WTC11 (cell line): Measurements from ENCODE around the gene GPR85. TPM values are rescaled to one million over a fixed set of nuclear protein-coding genes. Genes with fewer than 3 reads are reported as not detected.

ENCODE experiments used
- ATAC-seq: fragments of 200-7000 bp; cut with Tn5 transposase; 2 replicates; pipeline ENCODE4 v1.10.0; 2021; ENCODE audit warnings: mild to moderate bottlenecking, moderate library complexity
- CTCF ChIA-PET: fragments of 300-600 bp; sonication (Branson Sonifier 250); formaldehyde crosslinking; loops from one replicate; lab custom pipeline; 2021; ENCODE audit warnings: antibody characterized with exemption; lab: Charles Lee
- POLR2A ChIA-PET: fragments of 350-600 bp; sonication (Branson Sonifier 250); formaldehyde crosslinking; loops from one replicate; lab custom pipeline; 2021; ENCODE audit warnings: antibody characterized with exemption; lab: Charles Lee
- DNase-seq: peaks from one replicate; pipeline ENCODE4 v3.0.0; 2021; ENCODE audit warnings: low spot score
- H3K27ac Mint-ChIP-seq: 2 replicates; pipeline ENCODE4 v1.8.0; 2021; ENCODE audit warnings: mixed read lengths
- H3K27me3 Mint-ChIP-seq: 2 replicates; pipeline ENCODE4 v1.8.0; 2021; ENCODE audit warnings: low read depth, mild to moderate bottlenecking, moderate library complexity, mixed read lengths
- H3K36me3 Mint-ChIP-seq: 2 replicates; pipeline ENCODE4 v1.8.0; 2021; ENCODE audit warnings: mixed read lengths
- H3K4me1 Mint-ChIP-seq: 2 replicates; pipeline ENCODE4 v1.8.0; 2022; ENCODE audit warnings: mixed read lengths
- H3K4me3 Mint-ChIP-seq: 2 replicates; pipeline ENCODE4 v1.8.0; 2021; ENCODE audit warnings: mild to moderate bottlenecking, moderate library complexity, mixed read lengths
- H3K9me3 Mint-ChIP-seq: 2 replicates; pipeline ENCODE4 v1.8.0; 2021; ENCODE audit warnings: mixed read lengths
- CBFB ChIP-seq: sonication (generic); formaldehyde crosslinking; IDR thresholded peaks from 2 replicates; pipeline ENCODE4 v1.8.1; 2022; ENCODE audit warnings: mild to moderate bottlenecking, low read depth, missing genetic modification reagents
- GRHL2 ChIP-seq: fragments of 250-450 bp; sonication (Bioruptor Pico); IDR thresholded peaks from 2 replicates; pipeline ENCODE4 v1.8.0; 2022; ENCODE audit warnings: mild to moderate bottlenecking, moderate library complexity; ENCODE audit not compliant: insufficient replicate concordance, severe bottlenecking
- IRF2 ChIP-seq: sonication (generic); formaldehyde crosslinking; IDR thresholded peaks from 2 replicates; pipeline ENCODE4 v1.8.0; 2022; ENCODE audit warnings: low read depth, missing genetic modification reagents, borderline replicate concordance
- JAZF1 ChIP-seq: fragments of 250-450 bp; sonication (Bioruptor Pico); IDR thresholded peaks from 2 replicates; pipeline ENCODE4 v1.9.0; 2021; ENCODE audit warnings: moderate library complexity, mild to moderate bottlenecking, inconsistent platforms
- NR2C2 ChIP-seq: sonication (generic); formaldehyde crosslinking; IDR thresholded peaks from 2 replicates; pipeline ENCODE4 v1.8.0; 2022; ENCODE audit warnings: mild to moderate bottlenecking, missing genetic modification reagents
- OVOL2 ChIP-seq: fragments of 250-450 bp; sonication (Bioruptor Pico); IDR thresholded peaks from 2 replicates; pipeline ENCODE4 v1.9.0; 2021; ENCODE audit warnings: mild to moderate bottlenecking, borderline replicate concordance
- RORB ChIP-seq: fragments of 250-450 bp; sonication (Bioruptor Pico); IDR thresholded peaks from 2 replicates; pipeline ENCODE4 v1.9.0; 2021; ENCODE audit warnings: mild to moderate bottlenecking
- SMAD3 ChIP-seq: sonication (generic); formaldehyde crosslinking; IDR thresholded peaks from 2 replicates; pipeline ENCODE4 v1.8.0; 2022; ENCODE audit warnings: missing genetic modification reagents, mild to moderate bottlenecking, borderline replicate concordance
- SP1 ChIP-seq: sonication (generic); formaldehyde crosslinking; conservative IDR thresholded peaks from 2 replicates; pipeline ENCODE4 v1.8.1; 2022; ENCODE audit warnings: missing genetic modification reagents
- ZNF121 ChIP-seq: sonication (generic); formaldehyde crosslinking; IDR thresholded peaks from 2 replicates; pipeline ENCODE4 v1.8.0; 2023; ENCODE audit warnings: missing genetic modification reagents
- ZNF317 ChIP-seq: sonication (generic); formaldehyde crosslinking; IDR thresholded peaks from 2 replicates; pipeline ENCODE4 v1.8.1; 2023; ENCODE audit warnings: low read depth, mild to moderate bottlenecking, moderate library complexity, missing genetic modification reagents, borderline replicate concordance
- total RNA-seq: library from RNA; stranded (reverse); gene quantifications from 3 replicates; pipeline ENCODE4 v1.2.3, GENCODE V29; 2021
- TF ChIP-seq, protein P1 (sequence below): sonication (generic); formaldehyde crosslinking; IDR thresholded peaks from 2 replicates; pipeline ENCODE4 v1.8.1; 2023; ENCODE audit warnings: mild to moderate bottlenecking, missing genetic modification reagents, moderate library complexity
- TF ChIP-seq, protein P2 (sequence below): sonication (generic); formaldehyde crosslinking; IDR thresholded peaks from 2 replicates; pipeline ENCODE4 v1.8.0; 2022; ENCODE audit warnings: mild to moderate bottlenecking, missing genetic modification reagents
- TF ChIP-seq, protein P3 (sequence below): sonication (generic); formaldehyde crosslinking; IDR thresholded peaks from 2 replicates; pipeline ENCODE4 v1.8.1; 2023; ENCODE audit warnings: mild to moderate bottlenecking, missing genetic modification reagents, moderate library complexity
- TF ChIP-seq, protein P4 (sequence below): sonication (generic); formaldehyde crosslinking; IDR thresholded peaks from 2 replicates; pipeline ENCODE4 v1.8.1; 2023; ENCODE audit warnings: mild to moderate bottlenecking, missing genetic modification reagents
- TF ChIP-seq, protein P5 (sequence below): fragments of 250-450 bp; sonication (Bioruptor Pico); IDR thresholded peaks from 2 replicates; pipeline ENCODE4 v2.1.2; 2022; ENCODE audit warnings: mild to moderate bottlenecking, moderate library complexity
- TF ChIP-seq, protein P6 (sequence below): fragments of 250-450 bp; sonication (Bioruptor Pico); IDR thresholded peaks from 2 replicates; pipeline ENCODE4 v1.9.0; 2021; ENCODE audit warnings: moderate library complexity, mild to moderate bottlenecking, inconsistent platforms, borderline replicate concordance
- TF ChIP-seq, protein P7 (sequence below): sonication (generic); formaldehyde crosslinking; conservative IDR thresholded peaks from 2 replicates; pipeline ENCODE4 v1.8.1; 2022; ENCODE audit warnings: mild to moderate bottlenecking, missing genetic modification reagents
- TF ChIP-seq, protein P8 (sequence below): sonication (generic); formaldehyde crosslinking; IDR thresholded peaks from 2 replicates; pipeline ENCODE4 v1.8.1; 2022; ENCODE audit warnings: missing genetic modification reagents, borderline replicate concordance
- TF ChIP-seq, protein P9 (sequence below): sonication (generic); formaldehyde crosslinking; IDR thresholded peaks from 2 replicates; pipeline ENCODE4 v1.8.0; 2022; ENCODE audit warnings: mild to moderate bottlenecking, missing genetic modification reagents

GPR85 gene
- total RNA-seq, 1 experiment from 2014 or later = 0.09 TPM

DNA sequence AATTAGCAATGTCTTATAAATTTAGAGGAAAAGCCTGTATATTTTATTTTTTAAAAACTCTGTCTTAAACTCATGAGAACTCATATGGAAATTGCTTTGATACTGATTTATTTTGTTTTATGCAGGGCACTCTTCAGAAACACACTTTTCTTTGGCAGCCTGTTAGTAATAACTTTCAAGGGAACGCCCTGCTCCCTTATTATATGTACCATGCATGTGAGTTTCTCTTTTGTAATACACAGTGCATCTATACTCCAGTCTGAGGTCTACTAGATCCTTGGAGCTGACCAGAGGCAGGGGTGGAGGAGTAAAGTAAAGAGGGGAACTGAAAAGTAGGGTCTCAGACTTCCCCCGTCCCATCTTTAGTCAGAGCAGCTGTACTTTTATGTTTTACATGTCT lies 40.2 kb downstream of the GPR85 start:
- Mint-ChIP-seq H3K9me3 (peaks cover 16% of the 10 kb centered on the region), H3K36me3 (no peaks in the 10 kb centered on the region), H3K27ac (no peak overlapping the region), H3K4me1 (peaks cover 17% of the 10 kb centered on the region), H3K27me3 (peaks cover 7% of the 10 kb centered on the region), H3K4me3 (no peak overlapping the region)
- DNase-seq (no peak), ATAC-seq (no peak)
- ChIA-PET CTCF (no interaction called here), POLR2A (interaction anchor here (0.6 kb wide), 1 partner anchor 20 kb away, joined by 3 read pairs; no protein-coding TSS in a partner anchor)
- TF ChIP-seq NR2C2 (no peak), GRHL2 (CRISPR knock-in tag) (no peak), JAZF1 (CRISPR knock-in tag) (no peak), ZNF121 (no peak), ZNF317 (CRISPR knock-in tag) (no peak), OVOL2 (CRISPR knock-in tag) (no peak)
- TF ChIP-seq, protein P1, sequence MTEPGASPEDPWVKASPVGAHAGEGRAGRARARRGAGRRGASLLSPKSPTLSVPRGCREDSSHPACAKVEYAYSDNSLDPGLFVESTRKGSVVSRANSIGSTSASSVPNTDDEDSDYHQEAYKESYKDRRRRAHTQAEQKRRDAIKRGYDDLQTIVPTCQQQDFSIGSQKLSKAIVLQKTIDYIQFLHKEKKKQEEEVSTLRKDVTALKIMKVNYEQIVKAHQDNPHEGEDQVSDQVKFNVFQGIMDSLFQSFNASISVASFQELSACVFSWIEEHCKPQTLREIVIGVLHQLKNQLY (CRISPR knock-in tag) = no peak
- TF ChIP-seq, protein P2, sequence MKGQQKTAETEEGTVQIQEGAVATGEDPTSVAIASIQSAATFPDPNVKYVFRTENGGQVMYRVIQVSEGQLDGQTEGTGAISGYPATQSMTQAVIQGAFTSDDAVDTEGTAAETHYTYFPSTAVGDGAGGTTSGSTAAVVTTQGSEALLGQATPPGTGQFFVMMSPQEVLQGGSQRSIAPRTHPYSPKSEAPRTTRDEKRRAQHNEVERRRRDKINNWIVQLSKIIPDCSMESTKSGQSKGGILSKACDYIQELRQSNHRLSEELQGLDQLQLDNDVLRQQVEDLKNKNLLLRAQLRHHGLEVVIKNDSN (CRISPR knock-in tag) = no peak
- TF ChIP-seq, protein P3, sequence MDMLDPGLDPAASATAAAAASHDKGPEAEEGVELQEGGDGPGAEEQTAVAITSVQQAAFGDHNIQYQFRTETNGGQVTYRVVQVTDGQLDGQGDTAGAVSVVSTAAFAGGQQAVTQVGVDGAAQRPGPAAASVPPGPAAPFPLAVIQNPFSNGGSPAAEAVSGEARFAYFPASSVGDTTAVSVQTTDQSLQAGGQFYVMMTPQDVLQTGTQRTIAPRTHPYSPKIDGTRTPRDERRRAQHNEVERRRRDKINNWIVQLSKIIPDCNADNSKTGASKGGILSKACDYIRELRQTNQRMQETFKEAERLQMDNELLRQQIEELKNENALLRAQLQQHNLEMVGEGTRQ (CRISPR knock-in tag) = no peak

DNA sequence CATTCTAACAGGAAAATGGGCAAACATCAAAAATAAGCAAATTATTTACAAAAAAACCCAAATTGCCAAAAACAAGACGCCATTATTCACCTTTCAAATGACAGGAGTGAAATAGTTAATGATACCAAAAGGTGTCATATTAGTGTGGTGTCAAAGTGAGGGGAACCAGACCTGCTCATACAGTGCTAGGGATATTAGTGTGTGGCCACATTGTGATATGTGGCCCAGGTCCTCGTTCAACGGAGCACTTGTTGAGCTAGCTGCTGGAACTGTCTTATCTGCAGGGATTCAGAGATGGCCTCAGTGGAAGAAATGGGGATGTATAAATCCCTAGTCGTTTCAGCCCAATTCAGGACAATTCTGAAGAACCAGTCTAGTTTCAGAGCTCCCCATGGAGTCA lies 41.2 kb downstream of the GPR85 start:
- Mint-ChIP-seq H3K9me3 (peaks cover 11% of the 10 kb centered on the region), H3K36me3 (no peaks in the 10 kb centered on the region), H3K27ac (no peak overlapping the region), H3K27me3 (peaks cover 9% of the 10 kb centered on the region), H3K4me1 (peaks cover 17% of the 10 kb centered on the region), H3K4me3 (no peak overlapping the region)
- CTCF ChIA-PET = no interaction called here
- ATAC-seq = no peak
- no peak for TF ChIP-seq SMAD3 (CRISPR knock-in tag)
- TF ChIP-seq SP1 (CRISPR knock-in tag) = no peak
- no peak for TF ChIP-seq CBFB
- POLR2A ChIA-PET = interaction anchor here (0.7 kb wide), 1 partner anchor 454 kb away, joined by 4 read pairs; no protein-coding TSS in a partner anchor
- no peak for DNase-seq

DNA sequence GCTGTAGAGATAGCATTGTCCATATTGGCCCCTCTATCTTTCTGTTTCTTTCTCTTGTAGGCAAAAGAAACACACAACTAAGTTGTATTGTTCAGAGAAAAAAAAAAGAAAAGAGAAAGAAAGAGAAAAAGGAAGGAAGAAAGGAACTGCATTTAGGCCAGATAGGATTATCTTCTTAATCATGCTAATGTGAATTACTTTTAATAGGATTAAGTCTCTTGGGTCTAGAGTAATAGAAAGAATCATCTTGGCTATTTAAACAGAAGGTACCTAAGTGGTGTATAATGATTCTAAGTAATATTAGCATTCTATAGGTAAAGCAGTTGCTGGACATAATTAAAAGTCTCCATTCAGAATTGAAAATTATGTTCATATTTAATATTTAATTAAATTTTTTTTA lies 42.2 kb downstream of the GPR85 start:
- POLR2A ChIA-PET = no interaction called here
- H3K9me3 Mint-ChIP-seq = peaks cover 4% of the 10 kb centered on the region; the same call in 1 of the 2 replicates
- peaks cover 9% of the 10 kb centered on the region for H3K27me3 Mint-ChIP-seq
- CTCF ChIA-PET = no interaction called here
- H3K36me3 Mint-ChIP-seq = no peaks in the 10 kb centered on the region
- no peak overlapping the region for H3K27ac Mint-ChIP-seq
- no peak for ATAC-seq
- no peak overlapping the region for H3K4me3 Mint-ChIP-seq
- DNase-seq = no peak
- H3K4me1 Mint-ChIP-seq = peaks cover 17% of the 10 kb centered on the region
- TF ChIP-seq, protein P4, sequence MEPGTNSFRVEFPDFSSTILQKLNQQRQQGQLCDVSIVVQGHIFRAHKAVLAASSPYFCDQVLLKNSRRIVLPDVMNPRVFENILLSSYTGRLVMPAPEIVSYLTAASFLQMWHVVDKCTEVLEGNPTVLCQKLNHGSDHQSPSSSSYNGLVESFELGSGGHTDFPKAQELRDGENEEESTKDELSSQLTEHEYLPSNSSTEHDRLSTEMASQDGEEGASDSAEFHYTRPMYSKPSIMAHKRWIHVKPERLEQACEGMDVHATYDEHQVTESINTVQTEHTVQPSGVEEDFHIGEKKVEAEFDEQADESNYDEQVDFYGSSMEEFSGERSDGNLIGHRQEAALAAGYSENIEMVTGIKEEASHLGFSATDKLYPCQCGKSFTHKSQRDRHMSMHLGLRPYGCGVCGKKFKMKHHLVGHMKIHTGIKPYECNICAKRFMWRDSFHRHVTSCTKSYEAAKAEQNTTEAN (CRISPR knock-in tag) = no peak
- TF ChIP-seq JAZF1 (CRISPR knock-in tag) (no peak), ZNF121 (no peak), IRF2 (no peak), RORB (CRISPR knock-in tag) (no peak)
- TF ChIP-seq, protein P5, sequence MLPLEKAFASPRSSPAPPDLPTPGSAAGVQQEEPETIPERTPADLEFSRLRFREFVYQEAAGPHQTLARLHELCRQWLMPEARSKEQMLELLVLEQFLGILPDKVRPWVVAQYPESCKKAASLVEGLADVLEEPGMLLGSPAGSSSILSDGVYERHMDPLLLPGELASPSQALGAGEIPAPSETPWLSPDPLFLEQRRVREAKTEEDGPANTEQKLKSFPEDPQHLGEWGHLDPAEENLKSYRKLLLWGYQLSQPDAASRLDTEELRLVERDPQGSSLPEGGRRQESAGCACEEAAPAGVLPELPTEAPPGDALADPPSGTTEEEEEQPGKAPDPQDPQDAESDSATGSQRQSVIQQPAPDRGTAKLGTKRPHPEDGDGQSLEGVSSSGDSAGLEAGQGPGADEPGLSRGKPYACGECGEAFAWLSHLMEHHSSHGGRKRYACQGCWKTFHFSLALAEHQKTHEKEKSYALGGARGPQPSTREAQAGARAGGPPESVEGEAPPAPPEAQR (CRISPR knock-in tag) = no peak
- TF ChIP-seq, protein P6, sequence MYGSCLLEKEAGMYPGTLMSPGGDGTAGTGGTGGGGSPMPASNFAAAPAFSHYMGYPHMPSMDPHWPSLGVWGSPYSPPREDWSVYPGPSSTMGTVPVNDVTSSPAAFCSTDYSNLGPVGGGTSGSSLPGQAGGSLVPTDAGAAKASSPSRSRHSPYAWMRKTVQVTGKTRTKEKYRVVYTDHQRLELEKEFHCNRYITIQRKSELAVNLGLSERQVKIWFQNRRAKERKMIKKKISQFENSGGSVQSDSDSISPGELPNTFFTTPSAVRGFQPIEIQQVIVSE (CRISPR knock-in tag) = no peak
- TF ChIP-seq, protein P7, sequence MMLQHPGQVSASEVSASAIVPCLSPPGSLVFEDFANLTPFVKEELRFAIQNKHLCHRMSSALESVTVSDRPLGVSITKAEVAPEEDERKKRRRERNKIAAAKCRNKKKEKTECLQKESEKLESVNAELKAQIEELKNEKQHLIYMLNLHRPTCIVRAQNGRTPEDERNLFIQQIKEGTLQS (CRISPR knock-in tag) = no peak
- TF ChIP-seq, protein P8, sequence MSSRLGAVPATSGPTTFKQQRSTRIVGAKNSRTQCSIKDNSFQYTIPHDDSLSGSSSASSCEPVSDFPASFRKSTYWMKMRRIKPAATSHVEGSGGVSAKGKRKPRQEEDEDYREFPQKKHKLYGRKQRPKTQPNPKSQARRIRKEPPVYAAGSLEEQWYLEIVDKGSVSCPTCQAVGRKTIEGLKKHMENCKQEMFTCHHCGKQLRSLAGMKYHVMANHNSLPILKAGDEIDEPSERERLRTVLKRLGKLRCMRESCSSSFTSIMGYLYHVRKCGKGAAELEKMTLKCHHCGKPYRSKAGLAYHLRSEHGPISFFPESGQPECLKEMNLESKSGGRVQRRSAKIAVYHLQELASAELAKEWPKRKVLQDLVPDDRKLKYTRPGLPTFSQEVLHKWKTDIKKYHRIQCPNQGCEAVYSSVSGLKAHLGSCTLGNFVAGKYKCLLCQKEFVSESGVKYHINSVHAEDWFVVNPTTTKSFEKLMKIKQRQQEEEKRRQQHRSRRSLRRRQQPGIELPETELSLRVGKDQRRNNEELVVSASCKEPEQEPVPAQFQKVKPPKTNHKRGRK = no peak
- TF ChIP-seq, protein P9, sequence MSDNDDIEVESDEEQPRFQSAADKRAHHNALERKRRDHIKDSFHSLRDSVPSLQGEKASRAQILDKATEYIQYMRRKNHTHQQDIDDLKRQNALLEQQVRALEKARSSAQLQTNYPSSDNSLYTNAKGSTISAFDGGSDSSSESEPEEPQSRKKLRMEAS (CRISPR knock-in tag) = no peak
